Left cardiac atrium (tissue), 4 donors: ENCODE measurements around the gene STAT3. TPM values are rescaled to one million over a fixed set of nuclear protein-coding genes. Genes with fewer than 3 reads are reported as not detected.
"Not testable (repeated sequence)": the region's sequence is repeated elsewhere in the genome, so short reads cannot be mapped to it uniquely, and the experiment has no call there.

Source experiments
- ATAC-seq, 2 donors: fragments of 200-7000 bp; cut with Tn5 transposase; one replicate each; pipeline ENCODE4 v1.9.1; 2020; ENCODE audit warnings: mild to moderate bottlenecking in 2 of 2, moderate library complexity in 2 of 2
- DNase-seq: peaks from one replicate; pipeline ENCODE4 v3.0.0-alpha.2; 2020
- intact Hi-C, 2 donors: fragments of 100-400 bp; cut with DNase I; formaldehyde crosslinking; loops; one replicate each; pipeline versions ENCODE4 v1.14.1 to v1.15.1; 2022 to 2023
- total RNA-seq, 2 donors: library from RNA; stranded (reverse); fragmentation: NEBNext Ultra II Directional; extraction: Animal tissue kit (Norgen Biotek cat#: 25700); gene quantifications; one replicate each; pipeline ENCODE4 v1.2.1, GENCODE V29; 2021
- donor health status: DM: no; HTN: yes; CAD: no.
- donor health status: DM: no; HTN: yes; CAD: no; lungs with severe emphysema.
- donor health status: DM: yes; HTN: yes; CAD: no.
- donor health status: Dilated cardiomyopathy.

Gene STAT3
- total RNA-seq, 2 donors from 2014 or later: 106 to 241 TPM

GRCh38 chr17:42411905-42412679 is 23.9 kb upstream of the STAT3 start:
- no peak for DNase-seq
- ATAC-seq: no peak
- intact Hi-C loops: no loop called here

- ATAC-seq: no peak
- intact Hi-C loops: no loop called here
- DNase-seq: no peak
Observed at GRCh38 chr17:42411361-42411760, 23.1 kb upstream of the STAT3 start.

DNA sequence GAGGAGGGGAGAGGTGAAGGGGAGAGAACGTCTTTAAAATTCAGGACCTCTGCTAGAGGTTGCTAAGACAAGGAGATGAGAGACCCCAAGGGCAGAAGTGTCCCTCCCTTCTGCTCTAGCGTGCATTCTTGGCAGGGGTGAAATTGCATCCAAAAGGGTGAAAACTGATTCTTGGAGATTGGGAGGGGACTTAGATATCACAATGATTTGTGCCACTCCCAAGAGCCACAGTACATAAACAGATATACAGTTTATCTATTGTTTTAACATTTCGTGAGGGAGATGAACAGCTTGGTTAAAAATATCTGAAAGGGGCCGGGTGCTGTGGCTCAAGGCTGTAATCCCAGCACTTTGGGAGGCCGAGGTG is 22.1 kb upstream of the STAT3 start:
- no peak for ATAC-seq
- intact Hi-C loops: no loop called here
- DNase-seq: no peak

- intact Hi-C loops: loop anchor here in 1 of 2 donors (5.0 kb wide), 1 partner anchor 108 kb away; no protein-coding TSS in a partner anchor
- peak; percentile 81 for DNase-seq
- peak; percentile 60 to 70 for ATAC-seq
Observed at GRCh38 chr17:42409523-42410318, 21.5 kb upstream of the STAT3 start.

DNA sequence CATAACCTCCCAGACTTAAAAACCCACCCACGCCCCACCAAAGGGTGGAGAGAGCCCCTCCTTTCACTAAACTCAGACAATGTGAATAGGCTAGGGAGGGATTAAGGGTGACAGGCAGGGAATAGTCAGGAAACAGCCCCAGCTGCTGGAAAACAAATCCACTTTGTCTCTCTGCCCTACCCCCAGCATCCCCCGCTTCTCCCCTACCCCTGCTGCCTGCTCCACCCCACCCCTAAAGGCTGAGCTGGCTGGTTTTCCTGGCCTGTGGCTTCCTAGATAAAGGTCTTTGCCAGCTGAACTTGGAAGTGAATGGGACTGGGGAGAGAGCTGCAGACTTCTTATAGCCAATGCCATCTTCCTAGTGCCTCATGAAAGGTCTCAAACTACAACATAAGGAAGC is 19.8 kb upstream of the STAT3 start:
- ATAC-seq (peak; percentile 16 to 33), DNase-seq (peak; percentile 51)
- intact Hi-C loops: loop anchor here in 1 of 2 donors (5.0 kb wide), 1 partner anchor 109 kb away; no protein-coding TSS in a partner anchor

GRCh38 chr17:42407289-42407836 is 19.1 kb upstream of the STAT3 start:
- ATAC-seq (peak; percentile 82 to 86), DNase-seq (peak; percentile 90)
- intact Hi-C loops: loop anchor here (1.0 to 5.0 kb wide), 3 partner anchors 85 to 110 kb away; no protein-coding TSS in a partner anchor

GRCh38 chr17:42406615-42407288 is 18.5 kb upstream of the STAT3 start:
- intact Hi-C loops: loop anchor here (1.0 to 5.0 kb wide), 3 partner anchors 84 to 111 kb away; no protein-coding TSS in a partner anchor
- DNase-seq (no peak), ATAC-seq (no peak)

DNA sequence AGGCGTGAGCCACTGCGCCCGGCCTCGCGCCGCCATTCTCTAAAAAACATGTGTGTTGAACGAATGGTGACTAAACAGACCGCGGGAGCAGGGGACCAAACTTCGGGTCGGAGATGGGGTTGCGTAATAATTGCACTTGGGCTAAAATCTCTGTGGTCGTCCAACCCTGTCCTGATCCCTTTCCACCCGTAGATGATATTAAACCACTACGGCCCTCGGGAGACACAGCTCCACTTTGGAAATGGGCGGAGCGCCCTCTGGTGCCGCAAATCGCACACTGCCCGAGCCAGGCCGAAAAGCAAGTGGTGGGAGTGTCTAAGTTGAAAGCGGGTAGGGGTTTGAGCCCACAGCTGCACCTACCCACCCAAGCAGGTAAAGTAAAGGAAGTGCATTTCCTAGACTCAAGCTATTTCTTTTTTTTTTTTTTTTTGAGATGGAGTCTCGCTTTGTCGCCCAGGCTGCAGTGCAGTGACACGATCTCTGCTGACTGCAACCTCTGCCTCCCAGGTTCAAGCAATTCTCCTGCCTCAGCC is 17.8 kb upstream of the STAT3 start:
- peak; percentile 49 to 68 for ATAC-seq
- peak; percentile 88 for DNase-seq
- intact Hi-C loops: loop anchor here (2.0 to 5.0 kb wide), 2 partner anchors 83 to 111 kb away; no protein-coding TSS in a partner anchor

DNA sequence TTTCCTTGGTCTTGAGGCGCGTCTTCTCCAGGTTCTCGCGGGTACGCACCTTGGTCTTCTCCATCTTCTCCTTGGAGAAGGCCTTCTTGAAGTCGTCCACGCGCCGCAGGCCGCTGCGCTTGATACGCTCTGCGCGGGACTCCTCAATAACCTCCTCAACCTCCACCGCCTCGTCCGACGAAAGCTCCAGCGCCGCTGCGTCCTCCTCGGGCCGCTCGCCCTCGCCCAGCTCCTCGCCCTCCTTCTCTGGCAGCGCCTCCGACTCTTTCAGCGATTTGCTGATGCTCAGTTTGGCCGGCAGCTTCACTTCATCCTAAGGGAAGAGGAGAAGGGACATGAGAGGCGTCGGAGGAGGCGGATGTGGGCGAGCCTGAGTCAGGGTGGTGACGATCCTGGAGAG is 16.8 kb upstream of the STAT3 start:
- no peak for ATAC-seq
- no peak for DNase-seq
- intact Hi-C loops: loop anchor here in 1 of 2 donors (5.0 kb wide), 1 partner anchor 112 kb away; no protein-coding TSS in a partner anchor

DNA sequence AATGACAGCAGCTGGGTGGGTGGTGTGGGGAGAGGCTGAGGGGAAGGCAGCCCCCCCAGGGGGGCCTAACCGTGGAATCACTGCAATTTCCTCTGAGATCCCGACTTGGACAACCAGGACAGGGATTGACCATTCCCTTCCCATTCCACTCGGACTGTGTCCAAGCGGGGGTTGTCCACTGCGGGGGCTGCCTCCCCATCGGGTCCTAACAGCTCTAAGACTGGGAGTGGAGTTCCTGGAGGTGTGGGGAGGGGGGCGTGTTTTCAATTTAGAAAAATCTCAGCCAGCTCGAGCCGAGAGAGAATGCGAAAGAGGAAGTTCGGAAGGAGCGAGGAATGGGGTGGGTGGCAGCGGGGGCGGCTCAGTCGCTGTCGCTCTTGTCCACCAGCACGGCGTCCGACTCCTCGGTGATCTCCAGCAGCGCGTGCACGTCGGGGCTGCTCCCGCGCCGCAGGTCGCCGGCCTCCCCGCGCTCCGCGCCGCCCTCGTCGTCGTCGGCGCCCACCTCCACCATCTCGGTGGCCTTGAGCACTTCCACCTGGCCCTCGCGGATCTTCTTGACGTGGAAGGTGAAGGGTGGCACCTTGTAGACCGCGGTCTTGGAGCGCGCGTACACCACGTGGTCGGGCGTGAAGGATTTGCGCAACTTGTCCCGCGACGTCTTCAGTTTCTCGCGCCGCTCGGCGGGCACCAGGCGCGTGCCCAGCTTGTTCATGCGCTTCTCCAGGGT is 16.2 kb upstream of the STAT3 start:
- no peak for ATAC-seq
- DNase-seq: no peak
- intact Hi-C loops: loop anchor here in 1 of 2 donors (5.0 kb wide), 1 partner anchor 113 kb away; no protein-coding TSS in a partner anchor

GRCh38 chr17:42403150-42403549 is 14.9 kb upstream of the STAT3 start:
- no peak for ATAC-seq
- no peak for DNase-seq

GRCh38 chr17:42402117-42402516 is 13.9 kb upstream of the STAT3 start:
- ATAC-seq: no peak
- intact Hi-C loops: no loop called here
- DNase-seq: no peak

More at GRCh38 chr17:42403150-42403549, 14.9 kb upstream of the STAT3 start:
- intact Hi-C loops: no loop called here

DNA sequence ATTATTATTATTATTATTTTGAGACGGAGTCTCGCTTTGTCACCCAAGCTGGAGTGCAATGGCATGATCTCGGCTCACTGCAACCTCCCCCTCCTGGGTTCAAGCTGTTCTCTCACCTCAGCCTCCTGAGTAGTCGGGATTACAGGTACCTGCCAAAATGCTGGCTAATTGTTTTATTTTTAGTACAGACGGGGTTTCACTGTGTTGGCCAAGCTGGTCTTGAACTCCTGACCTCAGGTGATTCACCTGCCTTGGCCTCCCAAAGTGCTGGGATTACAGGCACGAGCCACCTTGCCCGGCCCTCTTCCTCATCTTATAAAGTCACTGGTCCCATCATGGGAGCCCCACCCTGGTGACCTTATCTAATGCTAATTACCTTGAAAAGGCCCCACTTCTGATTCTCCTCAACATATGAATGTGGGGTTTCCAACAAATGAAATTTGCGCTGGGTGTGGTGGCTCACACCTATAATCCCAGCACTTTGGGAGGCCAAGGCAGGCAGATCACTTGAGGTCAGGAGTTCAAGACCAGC is 12.7 kb upstream of the STAT3 start:
- not testable (repeated sequence) for DNase-seq, ATAC-seq

DNA sequence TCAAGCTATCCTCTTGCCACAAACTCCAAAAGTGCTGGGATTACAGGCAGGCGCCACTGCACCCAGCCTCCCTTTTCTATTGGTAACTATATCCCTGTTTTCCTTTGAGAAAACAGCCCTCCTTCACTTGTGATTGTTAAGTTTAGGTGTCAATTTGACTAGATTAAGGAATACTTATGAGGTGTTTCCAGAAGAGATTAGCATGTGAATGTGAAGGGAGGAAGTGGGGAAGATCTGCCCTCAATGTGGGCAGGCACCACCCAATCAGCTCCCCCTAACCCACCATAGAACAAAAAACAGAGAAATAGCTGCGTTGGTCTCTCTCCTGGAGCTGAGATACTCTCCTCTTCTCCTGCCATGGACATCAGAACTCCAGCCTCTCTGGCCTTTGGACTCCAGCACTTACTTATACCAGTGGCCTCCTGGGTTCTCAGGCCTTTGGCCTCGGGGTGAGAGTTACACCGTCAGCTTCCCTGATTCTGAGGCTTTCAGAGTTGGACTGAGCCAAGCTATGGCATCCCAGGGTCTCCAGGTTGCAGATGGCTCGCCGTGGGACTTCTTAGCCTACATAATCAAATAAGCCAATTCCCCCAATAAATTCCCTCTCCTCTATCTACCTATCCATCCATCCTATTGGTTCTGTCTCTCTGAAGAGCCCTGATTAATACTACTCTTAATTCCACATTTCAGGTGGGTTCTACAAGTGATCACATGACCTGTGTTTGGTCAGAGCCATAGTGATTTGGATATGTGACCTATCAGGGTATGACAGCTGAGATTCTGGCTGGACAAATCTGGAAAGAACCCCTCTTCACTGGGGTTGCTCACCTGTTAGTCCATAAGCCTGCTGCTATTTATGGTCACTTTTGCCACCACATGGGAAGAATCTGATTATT is 12.0 kb upstream of the STAT3 start:
- intact Hi-C loops: no loop called here
- DNase-seq (no peak), ATAC-seq (no peak)

More for the DNA sequence above, 12.7 kb upstream of the STAT3 start:
- intact Hi-C loops: not testable (repeated sequence)

GRCh38 chr17:42399121-42399520 is 10.9 kb upstream of the STAT3 start:
- no peak for DNase-seq
- intact Hi-C loops: no loop called here
- ATAC-seq: no peak

DNA sequence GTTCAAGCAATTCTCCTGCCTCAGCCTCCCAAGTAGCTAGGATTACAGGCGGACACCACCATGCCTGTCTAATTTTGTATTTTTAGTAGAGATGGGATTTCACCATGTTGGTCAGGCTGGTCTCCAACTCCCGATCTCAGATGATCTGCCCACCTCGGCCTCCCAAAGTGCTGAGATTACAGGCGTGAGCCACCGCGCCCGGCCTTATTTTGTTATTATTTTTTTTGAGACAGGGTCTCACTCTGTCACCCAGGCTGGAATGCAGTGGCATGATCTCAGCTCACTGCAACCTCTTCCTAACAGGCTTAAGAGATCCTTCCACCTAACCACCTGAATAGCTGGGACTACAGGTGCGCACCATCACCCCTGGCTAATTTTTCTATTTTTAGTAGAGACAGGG is 7.4 kb upstream of the STAT3 start:
- ATAC-seq, intact Hi-C loops, DNase-seq: not testable (repeated sequence)

GRCh38 chr17:42394838-42395237 is 6.6 kb upstream of the STAT3 start:
- ATAC-seq: no peak
- DNase-seq: no peak
- intact Hi-C loops: no loop called here
